Right lobe of liver (tissue), 6 donors: Measurements from ENCODE around the gene GALNT2. TPM values are rescaled to one million over a fixed set of nuclear protein-coding genes. Genes with fewer than 3 reads are reported as not detected.

ENCODE experiments used
- ATAC-seq, 4 donors: fragments of 200-7000 bp; cut with Tn5 transposase; one replicate each; pipeline ENCODE4 v1.9.1; 2020; ENCODE audit warnings: mild to moderate bottlenecking in 4 of 4, moderate library complexity in 4 of 4
- DNase-seq, 3 donors: peaks; one replicate each; pipeline ENCODE4 v3.0.0-alpha.2; 2020
- H3K27ac ChIP-seq, 3 donors: fragments of 200-600 bp; one replicate each; pipeline ENCODE4 v1.8.0; 2022
- H3K27me3 ChIP-seq, 2 donors: fragments of 200-600 bp; one replicate each; pipeline ENCODE4 v1.8.0; 2022
- H3K36me3 ChIP-seq, 4 donors: fragments of 200-600 bp; sonication (generic) in 1 of 4; one replicate each; pipeline versions ENCODE4 v1.5.1 to v1.8.0; 2017 to 2022; ENCODE audit warnings: control low read depth in 1 of 4
- H3K4me1 ChIP-seq, 4 donors: fragments of 200-600 bp; sonication (generic) in 1 of 4; one replicate each; pipeline versions ENCODE4 v1.5.1 to v1.8.0; 2017 to 2022; ENCODE audit warnings: control low read depth in 1 of 4
- H3K4me3 ChIP-seq, 3 donors: fragments of 200-600 bp; one replicate each; pipeline ENCODE4 v1.8.0; 2022
- H3K9me3 ChIP-seq, 4 donors: fragments of 200-600 bp; sonication (generic) in 1 of 4; one replicate each; pipeline versions ENCODE4 v1.5.1 to v1.8.0; 2017 to 2022; ENCODE audit warnings: control low read depth in 1 of 4
- CTCF ChIP-seq, 4 donors: fragments of 200-600 bp in 3 of 4; fragments of 450-650 bp in 1 of 4; IDR thresholded peaks; one replicate each; pipeline versions ENCODE4 v1.5.1 to v1.8.0; 2016 to 2022; ENCODE audit warnings: antibody characterized with exemption in 4 of 4, mild to moderate bottlenecking in 2 of 4
- POLR2A ChIP-seq: fragments of 450-650 bp; IDR thresholded peaks from one replicate; pipeline ENCODE4 v1.6.1; 2017; ENCODE audit warnings: antibody characterized with exemption, mild to moderate bottlenecking
- WGBS: methylation state at CpG from one replicate; pipeline ENCODE4 v1.1.6; 2018; ENCODE audit warnings: low coverage, low lambda C conversion rate; ENCODE audit not compliant: insufficient coverage; ENCODE audit errors: missing lambda C conversion rate; 5-methylcytosine and 5-hydroxymethylcytosine counted together
- intact Hi-C, 2 donors: fragments of 100-400 bp; cut with DNase I; formaldehyde crosslinking; loops; one replicate each; pipeline versions ENCODE4 v1.11.2 to v1.14.1; 2022
- total RNA-seq, 6 experiments: library from RNA; depleted of rRNA in 2 of 6; stranded (reverse); fragments of >200 nt in 2 of 6; fragmentation: NEBNext Ultra II Directional in 3 of 6; extraction: Animal tissue kit (Norgen Biotek cat#: 25700) in 3 of 6; gene quantifications; one replicate each; pipeline versions ENCODE4 v1.1.0 to v1.2.4, GENCODE V29; 2016 to 2023
- donor health status: DM: no; HTN: yes; CAD: no.
- donor health status: DM: no; HTN: no; CAD: no.
- donor health status: DM: no; HTN: no; CAD: no.
- donor health status: DM: no; HTN: yes; CAD: no.
- donor health status: DM: no; HTN: yes; CAD: no.

The GALNT2 gene
- total RNA-seq, 6 experiments from 2014 or later, result 58.0 to 152 (median 131) TPM

DNA sequence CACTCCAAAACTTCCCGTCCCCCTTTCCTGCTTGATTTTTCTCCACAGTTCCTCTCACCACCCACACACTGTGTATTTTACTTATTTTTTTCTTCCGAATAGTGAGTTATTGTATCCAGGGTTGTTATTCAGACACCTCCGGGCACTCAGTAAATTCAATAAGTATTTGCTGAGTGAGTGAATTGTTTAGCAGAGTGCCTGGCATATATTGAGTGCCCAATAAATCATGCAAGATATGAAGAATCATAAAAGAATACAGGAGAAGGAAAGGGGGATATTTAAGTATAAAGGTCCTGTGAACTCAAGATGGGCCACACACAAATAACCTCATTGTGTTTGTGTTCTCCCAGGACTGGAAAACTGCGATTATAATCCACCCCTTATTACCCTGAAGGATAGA is 139.9 kb downstream of the GALNT2 start:
- Histone ChIP-seq H3K36me3 (peaks cover 0 to 16% (median 6%) of the 10 kb centered on the region in 4 donors), H3K27me3 (no peaks in the 10 kb centered on the region), H3K9me3 (no peaks in the 10 kb centered on the region), H3K4me1 (peaks cover 0 to 3% (median 0%) of the 10 kb centered on the region in 4 donors), H3K27ac (no peak overlapping the region), H3K4me3 (no peak overlapping the region)
- 83% methylated on average over 4 of the region's 4 CpGs for WGBS
- DNase-seq, result no peak
- no peak for TF ChIP-seq POLR2A
- TF ChIP-seq CTCF (IDR thresholded peaks at IDR 0.05), result no peak
- intact Hi-C loops, result no loop called here
- ATAC-seq, result no peak

GRCh38 chr1:230207598-230207997 is 140.6 kb downstream of the GALNT2 start:
- peaks cover 0 to 16% (median 6%) of the 10 kb centered on the region in 4 donors for H3K36me3 ChIP-seq
- TF ChIP-seq CTCF (IDR thresholded peaks at IDR 0.05), result no peak
- no peak for TF ChIP-seq POLR2A
- DNase-seq (no peak), ATAC-seq (no peak)
- WGBS, result 99% methylated on average over 6 of the region's 6 CpGs
- no peaks in the 10 kb centered on the region for H3K9me3 ChIP-seq
- H3K4me1 ChIP-seq, result peaks cover 0 to 3% (median 0%) of the 10 kb centered on the region in 4 donors
- intact Hi-C loops, result no loop called here
- no peak overlapping the region for H3K27ac ChIP-seq
- no peak overlapping the region for H3K4me3 ChIP-seq
- H3K27me3 ChIP-seq, result no peaks in the 10 kb centered on the region

GRCh38 chr1:230208619-230209261 is 141.7 kb downstream of the GALNT2 start:
- Histone ChIP-seq H3K9me3 (no peaks in the 10 kb centered on the region), H3K27ac (no peak overlapping the region), H3K27me3 (no peaks in the 10 kb centered on the region), H3K4me1 (peaks cover 0 to 3% (median under 1%) of the 10 kb centered on the region in 4 donors), H3K4me3 (no peak overlapping the region), H3K36me3 (peaks cover 0 to 11% (median 5%) of the 10 kb centered on the region in 4 donors)
- ATAC-seq (no peak), DNase-seq (no peak)
- intact Hi-C loops, result no loop called here
- 75% methylated on average over 7 of the region's 10 CpGs for WGBS
- no peak for TF ChIP-seq POLR2A

DNA sequence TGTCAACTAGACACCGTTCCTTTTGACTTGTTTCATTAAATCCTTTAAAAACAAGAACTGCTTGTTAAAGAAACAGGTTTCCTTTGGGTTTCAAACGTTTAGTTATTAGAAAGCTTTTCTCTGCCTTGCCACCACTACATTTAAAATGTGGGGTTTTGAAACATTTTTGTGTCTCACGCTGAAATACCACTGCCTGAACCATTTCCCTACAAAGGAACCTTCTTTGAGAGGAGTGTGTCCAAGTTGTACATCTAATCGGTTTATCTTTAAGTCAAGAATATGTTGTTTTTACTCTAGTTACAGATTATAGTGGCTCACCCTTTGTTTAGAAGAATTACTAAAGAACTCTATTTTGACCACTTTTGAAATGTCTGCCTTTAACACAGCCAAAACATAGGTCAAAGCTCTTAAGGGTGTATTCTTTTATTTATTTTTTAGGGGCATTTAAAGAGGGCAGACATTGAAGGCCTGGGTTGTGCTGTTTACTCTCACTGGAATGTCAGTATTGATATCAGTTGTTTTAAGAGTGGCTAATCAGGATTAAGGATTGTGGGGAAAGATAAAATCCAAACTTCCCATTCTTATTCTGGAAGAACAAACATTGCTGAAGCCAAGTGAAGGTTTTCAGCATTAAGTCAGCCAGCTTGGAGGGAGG is 143.4 kb downstream of the GALNT2 start:
- TF ChIP-seq CTCF (IDR thresholded peaks at IDR 0.05), result no peak
- TF ChIP-seq POLR2A, result no peak
- intact Hi-C loops, result no loop called here
- DNase-seq, result no peak
- H3K27me3 ChIP-seq, result no peaks in the 10 kb centered on the region
- no peak for ATAC-seq
- 60% methylated on average over 4 of the region's 4 CpGs for WGBS
- H3K4me1 ChIP-seq, result peaks cover 0 to 12% (median 2%) of the 10 kb centered on the region in 4 donors
- H3K4me3 ChIP-seq, result no peak overlapping the region
- H3K9me3 ChIP-seq, result no peaks in the 10 kb centered on the region
- H3K27ac ChIP-seq, result no peak overlapping the region
- H3K36me3 ChIP-seq, result peaks cover 0 to 3% (median under 1%) of the 10 kb centered on the region in 4 donors

- no CpG with 5 or more reads among the region's 13 CpGs for WGBS
- no peak for DNase-seq
- Histone ChIP-seq H3K4me1 (peaks cover 0 to 12% (median 2%) of the 10 kb centered on the region in 4 donors), H3K9me3 (no peaks in the 10 kb centered on the region), H3K36me3 (peaks cover 0 to 1% (median 0%) of the 10 kb centered on the region in 4 donors), H3K27me3 (no peaks in the 10 kb centered on the region), H3K4me3 (no peak overlapping the region), H3K27ac (no peak overlapping the region)
- TF ChIP-seq POLR2A (no peak), CTCF (IDR thresholded peaks at IDR 0.05) (no peak)
- intact Hi-C loops, result no loop called here
- ATAC-seq, result no peak
Measured at GRCh38 chr1:230210981-230211336, 143.9 kb downstream of the GALNT2 start.
